Skin of body (tissue), 2 donors: ENCODE measurements around the gene TRMT11. TPM values are rescaled to one million over a fixed set of nuclear protein-coding genes. Genes with fewer than 3 reads are reported as not detected.
A peak's percentile ranks its signal among the peaks of the same experiment; 100 is the strongest.
"Not testable (repeated sequence)": the region's sequence is repeated elsewhere in the genome, so short reads cannot be mapped to it uniquely, and the experiment has no call there.

Source experiments
- DNase-seq: peaks from one replicate; lab custom pipeline; 2025; lab: John Stamatoyannopoulos, UW
- total RNA-seq: library from RNA; depleted of rRNA; stranded (reverse); fragments of >200 nt; gene quantifications from one replicate; pipeline ENCODE4 v1.2.3, GENCODE V29; 2014

TRMT11 gene
- total RNA-seq, 1 donor from 2014 or later = 23.9 TPM

DNA sequence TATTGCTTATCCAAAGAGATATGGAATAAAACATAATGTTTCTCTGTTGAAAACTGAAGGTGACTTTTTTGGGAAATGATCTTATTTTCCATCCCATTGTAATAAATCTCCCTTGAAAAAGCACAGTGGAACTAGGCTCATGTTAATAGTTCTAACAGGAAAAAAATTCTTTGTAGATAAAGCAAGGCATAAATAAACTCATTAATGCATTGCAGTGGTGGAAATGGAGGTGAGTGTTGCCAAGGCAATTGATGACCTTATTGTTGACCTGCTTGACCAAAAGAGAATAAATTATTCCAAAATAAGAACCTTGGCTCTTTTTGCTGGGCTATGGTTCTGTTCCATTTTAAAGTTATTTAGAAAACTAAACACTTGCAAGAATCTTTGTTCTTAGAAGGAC is 55.2 kb downstream of the TRMT11 start:
- no peak for DNase-seq

DNA sequence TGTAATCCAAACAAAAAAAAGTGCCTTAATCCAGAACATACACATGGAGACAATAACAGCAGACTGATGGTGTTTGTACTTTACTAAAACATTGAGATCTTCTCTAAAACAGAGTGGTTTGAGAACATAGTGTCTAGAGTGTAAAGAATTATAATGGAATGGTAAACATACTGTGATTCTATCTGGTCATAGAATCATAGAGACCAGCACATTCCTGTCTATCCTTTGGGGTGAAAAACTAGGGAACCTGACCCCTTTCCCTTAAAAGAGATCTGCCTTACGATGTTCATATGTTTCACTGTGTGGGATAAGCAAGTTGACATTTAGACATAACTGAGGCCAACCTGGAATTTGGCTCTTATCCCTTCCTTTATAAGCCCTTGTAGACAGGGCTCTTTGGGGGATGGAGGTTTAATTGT is 55.7 kb downstream of the TRMT11 start:
- no peak for DNase-seq

DNA sequence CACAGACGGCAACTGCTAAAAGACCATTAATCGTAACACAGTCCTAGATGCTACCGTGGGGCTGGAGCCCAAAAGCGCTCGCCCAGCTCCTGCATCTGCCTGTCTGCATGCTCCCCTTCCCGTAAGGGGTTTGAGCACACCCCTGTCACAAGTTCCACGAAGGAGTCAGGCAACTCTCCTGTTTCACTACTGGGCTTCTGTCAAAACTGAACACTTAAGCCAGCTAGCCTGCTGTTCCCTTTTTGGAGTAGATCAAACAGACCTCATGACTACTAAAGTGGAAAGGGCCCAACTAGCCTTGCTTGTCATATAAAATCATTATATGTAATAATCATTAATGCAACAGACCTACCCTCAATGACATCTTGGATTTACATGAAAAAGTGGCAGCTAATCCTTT is 61.3 kb downstream of the TRMT11 start:
- no peak for DNase-seq

DNA sequence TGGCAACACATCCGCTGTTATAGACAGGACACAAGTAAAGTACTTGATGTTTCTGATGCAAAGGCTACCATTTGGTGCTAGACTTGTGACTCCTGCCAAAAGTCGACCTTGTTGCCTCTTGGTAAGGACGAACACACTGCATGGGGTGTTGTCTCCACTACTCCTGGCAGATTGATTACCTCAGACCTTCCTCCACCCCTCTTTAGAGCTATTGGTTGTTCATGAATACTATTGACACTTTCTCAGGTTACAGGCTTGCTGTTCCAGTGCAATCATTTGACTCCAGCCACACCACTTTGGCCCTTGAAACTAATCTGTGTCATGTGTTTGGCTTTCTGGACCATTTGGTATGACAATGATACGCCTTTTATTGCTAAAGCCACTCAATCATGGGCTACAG is 62.3 kb downstream of the TRMT11 start:
- peak; percentile 30 for DNase-seq

DNA sequence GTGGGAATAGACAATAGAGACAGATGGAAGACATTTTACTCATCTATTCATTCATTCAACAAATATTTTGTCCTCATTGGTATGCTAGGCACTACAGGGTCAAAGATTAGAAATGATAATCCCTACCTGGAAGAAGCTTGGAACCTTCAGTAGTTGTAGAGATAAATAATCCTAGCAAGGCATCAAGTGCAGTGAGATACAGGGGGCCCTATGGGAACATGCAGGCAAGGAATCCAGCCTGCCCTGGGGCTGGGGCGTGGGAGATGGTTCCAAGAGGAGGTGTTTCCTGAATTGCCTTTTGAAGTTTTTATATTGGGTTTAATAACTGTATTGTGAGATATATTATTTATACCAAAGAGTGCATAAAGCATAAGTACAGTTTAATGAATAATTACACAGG is 64.5 kb downstream of the TRMT11 start:
- DNase-seq = no peak

DNA sequence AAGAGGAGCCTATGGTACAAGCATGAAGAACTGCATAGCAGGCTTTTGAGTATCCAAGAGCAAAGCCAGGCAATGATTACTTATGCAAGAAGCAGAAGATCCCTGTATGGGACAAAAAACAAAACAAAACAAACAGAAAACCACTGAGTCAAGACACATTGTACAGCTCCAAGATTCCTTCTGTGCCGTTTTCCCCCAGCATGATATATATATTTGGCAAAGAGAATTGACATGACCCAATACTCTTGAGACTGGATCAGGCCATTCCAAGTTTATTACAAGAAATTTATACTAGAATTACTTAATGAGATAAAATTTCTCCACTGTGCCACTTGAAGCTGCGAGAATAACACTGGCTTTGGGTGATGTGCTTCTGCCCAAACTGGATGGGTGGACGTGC is 65.5 kb downstream of the TRMT11 start:
- peak; percentile 33 for DNase-seq

DNA sequence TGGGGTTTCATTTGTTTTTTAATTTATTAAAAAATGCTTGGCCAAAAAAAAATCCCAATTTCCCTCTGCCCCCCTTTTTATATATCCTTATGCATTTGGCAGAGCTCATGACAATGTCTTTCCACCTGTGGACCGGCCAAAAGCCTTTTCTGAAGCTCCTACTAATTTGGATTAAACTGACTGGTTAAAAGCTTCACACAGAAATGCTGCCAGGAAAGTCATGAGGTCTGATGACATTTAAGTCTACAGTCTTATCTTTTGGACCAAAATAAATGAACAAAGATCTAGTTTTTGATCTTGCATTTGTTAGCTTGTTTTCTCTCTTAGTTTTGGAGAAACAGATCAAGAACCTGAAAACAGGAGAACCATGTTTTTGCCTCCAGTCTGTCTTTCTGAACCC is 66.1 kb downstream of the TRMT11 start:
- no peak for DNase-seq

DNA sequence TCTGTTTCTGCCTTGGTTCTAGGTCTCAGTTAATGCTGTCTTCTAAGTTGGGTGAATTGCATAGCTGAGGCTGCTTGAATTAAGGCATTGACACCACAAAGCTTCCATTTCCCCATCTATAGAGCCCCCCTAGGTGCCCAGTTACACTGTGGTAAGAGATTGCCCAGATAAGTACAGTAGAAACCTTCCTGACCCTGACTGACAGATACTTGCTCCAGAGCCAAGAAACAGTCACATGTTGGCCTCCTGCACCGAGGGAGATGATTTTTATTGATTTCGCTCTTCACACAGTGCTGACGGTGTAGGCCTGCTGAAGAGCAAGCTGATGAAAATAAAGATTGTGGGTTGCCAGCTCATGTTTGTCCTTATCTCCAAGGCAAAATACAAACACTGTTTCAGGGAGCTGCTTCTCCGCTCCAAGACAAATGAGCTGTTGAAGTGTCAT is 67.9 kb downstream of the TRMT11 start:
- DNase-seq = peak; percentile 77

DNA sequence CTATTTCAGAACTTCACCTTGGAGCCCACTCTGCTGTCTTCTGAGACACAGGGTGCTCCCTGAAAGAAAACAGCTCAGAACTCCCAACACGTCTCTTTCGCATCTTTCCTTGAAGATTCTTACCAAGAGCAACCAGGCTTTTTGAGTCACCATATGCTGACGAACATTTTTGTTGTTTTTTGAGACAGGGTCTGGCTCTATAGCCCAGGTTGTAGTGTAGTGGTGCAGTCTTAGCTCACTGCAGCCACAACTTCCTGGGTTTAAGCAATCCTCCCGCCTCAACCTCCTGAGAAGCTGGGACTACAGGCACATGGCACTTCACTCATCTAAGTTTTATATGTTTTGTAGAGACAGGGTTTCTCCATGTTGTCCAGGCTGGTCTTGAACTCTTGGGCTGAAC is 68.5 kb downstream of the TRMT11 start:
- DNase-seq = no peak

DNA sequence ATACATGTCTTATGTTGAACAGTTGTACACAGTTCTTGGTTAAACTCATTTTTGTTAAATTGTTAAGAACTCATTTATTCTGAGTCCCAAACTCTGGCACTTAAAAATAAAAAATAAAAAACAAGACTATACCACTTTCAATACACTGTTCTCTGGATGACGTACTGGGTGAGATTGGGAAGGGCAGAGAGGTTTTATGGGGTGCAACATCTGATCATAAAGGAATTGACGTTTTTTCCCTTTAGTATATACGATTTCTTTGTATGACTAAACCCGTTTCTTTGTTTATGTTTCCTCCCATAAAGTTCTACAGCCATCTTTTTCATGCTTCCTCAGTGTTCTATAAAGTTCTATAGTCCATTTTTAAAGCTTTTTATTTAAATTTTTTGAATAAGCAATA is 69.1 kb downstream of the TRMT11 start:
- DNase-seq = no peak

DNA sequence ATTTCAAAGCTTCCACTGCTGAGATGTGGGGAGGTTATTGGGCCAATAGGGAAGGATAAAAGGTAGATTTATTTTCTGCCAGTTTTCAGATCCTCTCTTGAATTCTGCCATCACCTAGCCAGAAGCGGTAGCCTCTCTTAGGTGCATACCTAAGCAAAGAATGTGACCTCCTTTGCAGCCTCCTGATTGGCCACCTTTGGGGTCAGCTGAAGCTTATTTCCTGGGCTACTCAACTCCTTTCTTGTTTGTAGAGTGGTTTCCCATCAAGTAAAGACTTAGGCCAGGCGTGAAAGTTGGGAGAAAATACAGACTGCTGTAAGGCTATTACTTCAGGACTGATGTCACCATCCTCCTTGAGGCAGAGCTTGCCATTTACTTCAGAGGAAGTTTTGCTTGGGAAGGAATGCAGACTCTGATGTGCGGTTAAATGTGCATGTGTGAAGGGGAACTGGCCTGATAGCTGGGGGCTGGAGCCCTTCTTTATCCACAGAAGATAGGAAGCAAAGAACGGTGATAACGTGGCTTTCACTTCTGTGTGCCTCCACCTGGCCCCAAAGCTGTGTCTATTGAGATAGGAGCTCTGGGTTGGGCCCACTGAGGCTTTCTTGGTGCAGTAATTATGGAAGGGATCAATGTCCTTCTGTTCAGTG is 70.1 kb downstream of the TRMT11 start:
- DNase-seq = no peak

DNA sequence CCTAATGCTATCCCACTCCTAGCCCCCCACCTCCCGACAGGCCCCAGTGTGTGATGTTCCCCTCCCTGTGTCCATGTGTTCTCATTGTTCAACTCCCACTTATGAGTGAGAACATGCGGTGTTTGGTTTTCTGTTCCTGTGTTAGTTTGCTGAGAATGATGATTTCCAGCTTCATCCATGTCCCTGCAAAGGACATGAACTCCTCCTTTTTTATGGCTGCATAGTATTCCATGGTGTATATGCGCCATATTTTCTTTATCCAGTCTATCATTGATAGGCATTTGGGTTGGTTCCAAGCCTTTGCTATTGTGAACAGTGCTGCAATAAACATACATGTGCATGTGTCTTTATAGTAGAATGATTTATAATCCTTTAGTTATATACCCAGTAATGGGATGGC is 71.7 kb downstream of the TRMT11 start:
- DNase-seq = not testable (repeated sequence)

DNA sequence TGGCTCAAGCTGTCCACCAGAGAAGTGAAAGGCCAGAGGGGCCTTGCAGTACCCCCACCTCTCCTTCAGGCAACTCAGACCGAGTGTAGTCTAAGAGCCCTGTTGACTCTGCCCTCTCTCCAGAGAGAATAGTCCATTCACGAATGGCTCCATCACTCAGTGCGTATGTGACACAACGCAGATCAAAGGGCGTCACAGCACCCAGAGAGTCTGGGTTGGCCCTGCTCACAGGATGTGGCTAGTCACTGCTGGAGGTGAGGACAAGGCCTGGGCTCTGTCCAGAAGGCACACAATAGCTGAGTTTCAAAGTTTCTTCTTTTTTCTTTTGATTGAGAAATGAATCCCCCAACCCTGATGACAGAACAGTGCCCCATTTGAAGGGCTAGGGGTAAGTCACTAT is 74.1 kb downstream of the TRMT11 start:
- no peak for DNase-seq

DNA sequence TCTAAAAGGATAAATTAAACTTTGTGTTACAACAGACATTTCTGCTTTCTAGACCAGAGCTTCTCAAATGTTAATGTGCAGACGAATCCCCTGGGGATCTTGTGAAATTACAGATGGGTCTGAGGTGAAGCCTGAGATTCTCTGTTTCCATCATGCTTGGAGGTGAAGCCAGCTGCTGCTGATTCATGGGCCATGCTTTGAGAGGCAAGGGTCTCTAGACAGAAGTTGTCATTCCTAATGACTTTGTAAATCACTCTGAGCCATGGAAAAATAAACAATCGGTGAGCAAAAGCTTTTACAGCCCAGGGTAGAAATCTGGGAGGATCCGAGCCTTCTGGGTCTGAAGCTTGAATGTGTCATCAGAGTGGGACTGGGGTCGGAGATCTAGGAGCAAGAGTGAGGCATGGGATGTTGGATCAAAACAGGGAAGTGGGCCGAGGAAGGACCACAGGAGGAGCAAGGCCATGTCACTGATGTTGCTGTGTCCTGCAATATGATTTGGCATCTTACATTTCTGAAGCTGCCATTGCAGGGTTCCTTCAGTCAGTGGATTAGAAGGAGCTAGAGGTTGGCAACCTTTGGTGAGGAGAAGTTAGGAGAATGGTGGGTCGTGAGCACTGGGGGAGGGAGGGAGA is 77.3 kb downstream of the TRMT11 start:
- no peak for DNase-seq

DNA sequence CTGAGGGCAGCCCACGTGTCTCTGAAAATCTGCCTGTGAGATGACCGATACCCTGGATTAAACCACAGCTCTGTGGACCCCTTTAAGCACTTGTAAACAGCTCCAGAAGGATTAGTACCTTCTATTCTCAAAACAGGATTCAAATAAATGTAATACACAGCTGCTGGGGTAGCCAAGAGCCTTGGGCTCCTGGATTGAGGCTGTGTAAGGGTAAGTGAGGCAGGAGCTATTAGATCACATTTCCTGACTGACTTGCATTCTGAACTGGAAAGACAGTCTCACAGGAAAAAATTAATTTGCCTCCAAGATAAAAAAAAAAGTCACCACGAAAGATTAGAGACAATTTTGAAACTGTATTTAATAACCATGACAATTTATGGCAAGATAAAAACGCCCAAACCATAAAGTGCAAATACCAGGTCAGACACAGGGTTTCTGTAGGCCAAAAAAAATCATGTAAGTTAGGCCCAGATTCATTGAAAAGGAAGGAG is 78.0 kb downstream of the TRMT11 start:
- DNase-seq = no peak

DNA sequence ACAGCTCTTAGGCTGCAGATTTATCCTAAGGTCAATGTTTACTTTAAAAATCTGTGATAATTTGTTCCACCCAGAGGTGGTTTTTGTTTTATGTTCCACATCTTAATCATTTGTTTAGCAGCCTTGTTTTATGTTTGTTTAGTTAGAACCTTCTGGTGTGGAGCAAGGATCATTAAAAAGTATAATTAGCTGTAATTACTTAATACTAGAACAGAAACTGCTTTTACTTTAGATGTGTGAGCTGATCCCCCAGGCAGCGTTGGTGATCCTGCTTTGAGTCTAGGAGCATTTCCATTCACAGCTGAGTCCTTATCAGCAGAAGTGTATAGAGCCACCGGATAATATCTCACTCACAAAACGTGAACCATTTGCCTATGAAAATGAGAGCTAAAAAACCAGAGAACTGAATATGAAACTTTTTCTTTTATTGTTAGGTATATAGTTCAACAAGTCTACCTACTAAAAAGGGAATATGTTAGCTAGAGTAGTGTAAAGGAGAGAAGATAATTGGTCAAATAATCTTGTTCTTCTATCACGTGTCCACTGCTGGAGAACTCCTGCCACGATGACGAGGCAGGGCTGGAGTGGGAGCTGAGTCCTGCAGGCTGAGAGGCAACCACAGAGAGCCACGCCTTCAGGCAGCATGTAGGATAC is 78.5 kb downstream of the TRMT11 start:
- DNase-seq = no peak

DNA sequence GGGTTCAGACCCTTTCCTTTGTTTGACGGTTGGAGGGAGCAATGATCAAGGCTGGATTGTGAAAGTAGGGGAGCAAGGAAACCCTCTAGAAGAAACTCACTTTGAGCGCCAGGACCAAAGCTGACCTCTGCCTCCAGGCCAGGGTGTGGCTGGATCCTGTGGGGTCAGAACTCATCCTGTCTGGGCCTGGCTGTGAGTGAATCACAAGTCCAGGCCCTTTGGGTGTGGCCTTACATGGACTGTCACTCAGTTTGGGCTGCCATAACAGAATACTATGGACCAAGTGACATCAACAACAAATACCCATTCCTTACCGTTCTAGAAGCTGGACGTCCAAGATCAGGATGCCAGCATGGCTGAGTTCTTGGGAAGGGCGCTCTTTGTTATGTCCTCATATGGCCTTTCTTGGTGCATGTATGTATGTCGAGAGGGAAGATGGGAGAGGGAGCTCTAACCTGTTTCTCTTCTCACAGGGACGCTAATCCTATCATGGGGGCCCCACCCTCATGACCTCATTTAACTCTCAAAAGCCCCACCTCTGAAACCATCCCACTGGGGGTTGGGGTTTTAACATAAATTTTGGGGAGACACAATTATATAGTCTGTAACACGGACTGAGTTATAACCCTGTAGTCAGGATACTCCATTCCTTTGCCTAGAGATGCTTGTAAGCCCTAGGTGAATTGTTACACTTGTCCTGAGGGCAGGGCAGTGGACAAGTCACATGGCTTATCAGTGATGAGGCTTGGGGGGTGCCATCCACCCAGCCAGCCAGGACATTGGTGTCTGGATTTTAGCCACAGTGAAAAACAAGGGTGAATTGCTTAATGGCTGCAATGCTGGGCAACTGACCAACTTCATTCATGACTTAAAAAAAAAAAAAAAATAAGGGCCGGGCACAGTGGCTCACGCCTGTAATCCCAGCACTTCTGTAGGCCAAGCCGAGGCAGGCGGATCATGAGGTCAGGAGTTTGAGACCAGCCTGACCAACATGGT is 80.0 kb downstream of the TRMT11 start:
- no peak for DNase-seq

DNA sequence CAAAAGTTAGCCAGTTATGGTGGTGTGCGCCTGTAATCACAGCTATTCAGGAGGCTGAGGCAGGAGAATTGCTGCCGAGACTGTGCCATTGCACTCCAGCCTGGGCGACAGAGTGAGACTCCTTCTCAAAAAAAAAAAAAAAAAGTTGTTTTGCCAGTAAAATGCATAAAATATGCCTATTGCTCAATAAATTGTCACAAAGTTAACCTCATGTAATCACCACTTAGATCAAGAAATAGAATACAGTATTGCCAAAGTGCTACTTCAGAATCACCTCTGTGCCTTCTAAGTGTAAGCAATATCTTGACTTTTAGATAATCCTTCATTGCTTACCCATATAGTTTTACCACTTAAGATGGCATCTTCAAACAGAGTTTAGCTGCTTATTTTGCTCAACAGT is 80.7 kb downstream of the TRMT11 start:
- DNase-seq = no peak

DNA sequence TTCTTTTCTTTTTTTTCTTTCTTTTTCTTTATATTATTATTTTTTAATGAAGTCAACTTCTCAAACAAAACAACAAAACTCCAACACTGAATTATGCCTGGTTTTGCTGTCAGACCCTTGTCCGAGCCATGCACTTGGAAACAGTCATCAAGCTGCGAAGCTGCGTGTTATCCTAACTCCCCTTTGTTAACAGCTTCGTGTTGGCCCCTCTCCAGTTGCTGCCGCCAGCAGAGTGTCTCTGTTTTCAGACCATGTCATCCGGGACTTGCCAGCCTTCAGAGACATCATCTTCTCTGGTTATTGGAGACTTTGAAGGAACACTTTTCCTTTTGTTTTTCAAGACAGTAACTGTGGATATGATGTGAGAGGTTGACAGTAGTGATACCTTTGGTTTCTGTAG is 83.1 kb downstream of the TRMT11 start:
- no peak for DNase-seq

DNA sequence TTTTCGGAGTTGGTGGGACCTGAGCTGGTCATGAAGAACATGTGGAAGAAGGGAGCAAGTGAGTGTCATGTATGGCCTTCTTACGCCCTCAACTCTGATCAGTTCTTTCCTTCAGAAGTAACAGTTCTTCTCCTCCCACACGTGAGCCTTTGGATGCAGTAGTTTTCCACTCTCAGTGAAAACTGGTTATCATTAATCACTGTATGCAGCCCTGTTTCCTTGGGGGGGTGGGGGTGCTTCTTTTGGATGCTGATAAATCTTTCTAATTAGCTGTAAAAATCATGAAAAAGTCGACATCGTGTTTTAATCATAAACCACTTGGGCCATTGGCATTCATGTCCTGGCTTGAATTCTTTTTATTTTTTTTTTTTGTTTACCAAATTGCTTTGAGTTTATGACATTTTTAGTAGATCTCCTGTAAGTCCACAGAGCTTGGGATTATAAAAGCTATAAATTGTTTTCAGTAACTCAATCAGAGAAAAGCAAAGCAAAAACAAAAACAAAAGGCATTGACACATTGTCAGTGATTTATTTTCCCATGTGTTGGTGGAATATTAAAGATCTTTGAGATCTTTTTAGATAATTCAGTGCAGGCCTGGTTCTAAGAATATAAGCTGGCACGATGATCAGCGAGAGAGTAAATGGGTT is 84.8 kb downstream of the TRMT11 start:
- peak; percentile 93 for DNase-seq

DNA sequence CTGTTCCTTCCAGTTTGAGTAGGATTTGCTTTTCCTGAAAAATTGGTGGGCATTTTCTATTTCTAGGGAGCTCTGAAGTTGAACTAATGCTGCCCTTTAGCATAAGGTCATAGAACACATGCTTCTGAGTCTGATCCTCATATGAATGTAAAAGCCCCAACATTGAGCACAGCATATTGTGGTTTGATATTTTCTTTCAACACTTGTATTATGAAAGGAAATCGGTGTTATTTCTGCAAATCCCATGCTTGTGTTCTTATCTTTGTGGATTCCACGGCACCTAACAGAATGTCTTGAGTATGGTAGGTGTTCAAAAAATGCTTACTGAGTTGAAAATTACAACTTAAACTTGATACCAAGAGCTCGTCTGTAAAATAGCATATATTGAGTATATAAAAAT is 85.8 kb downstream of the TRMT11 start:
- no peak for DNase-seq
